Astrocyte of the cerebellum (primary cell): Measurements from ENCODE around the gene ODAD4.

Experiments
- DNase-seq: peaks from one replicate; pipeline ENCODE4 v3.0.0-alpha.2; 2011; ENCODE audit warnings: low read depth
- H3K4me3 ChIP-seq: 2 replicates; pipeline ENCODE4 v1.5.1; 2011; ENCODE audit warnings: mild to moderate bottlenecking, low read depth, low read length, moderate library complexity
- in situ Hi-C: cut with HindIII; loops from 2 replicates; pipeline ENCODE4 v1.10.0; 2017; ENCODE audit warnings: low sequenced_read_pairs
- TF ChIP-seq, protein P1 (sequence below): IDR thresholded peaks from 2 replicates; pipeline ENCODE4 v1.5.1; 2012; ENCODE audit warnings: low read length, low read depth, moderate library complexity, mild to moderate bottlenecking; ENCODE audit errors: missing control alignments

Gene ODAD4

DNA sequence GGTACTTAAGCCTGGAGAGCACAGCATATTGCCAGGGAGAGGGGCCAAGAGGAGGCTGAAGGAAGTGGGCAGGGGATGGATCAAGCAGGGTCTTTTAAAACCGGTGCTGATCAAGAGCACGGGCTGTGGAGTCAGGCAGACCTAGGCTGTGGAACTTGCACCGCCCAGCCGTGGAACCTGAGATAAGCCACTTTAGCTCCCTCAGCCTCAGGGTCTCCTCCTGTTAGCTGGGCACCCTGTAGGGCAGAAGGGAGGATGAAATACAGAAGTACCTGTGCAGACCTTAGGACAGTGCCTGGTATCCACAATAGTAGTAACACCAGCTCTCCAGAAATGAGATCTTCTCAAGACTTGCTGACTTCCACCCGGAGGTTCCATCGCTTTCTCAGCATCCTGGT is 9.3 kb downstream of the ODAD4 start:
- no peak for DNase-seq
- TF ChIP-seq, protein P1, sequence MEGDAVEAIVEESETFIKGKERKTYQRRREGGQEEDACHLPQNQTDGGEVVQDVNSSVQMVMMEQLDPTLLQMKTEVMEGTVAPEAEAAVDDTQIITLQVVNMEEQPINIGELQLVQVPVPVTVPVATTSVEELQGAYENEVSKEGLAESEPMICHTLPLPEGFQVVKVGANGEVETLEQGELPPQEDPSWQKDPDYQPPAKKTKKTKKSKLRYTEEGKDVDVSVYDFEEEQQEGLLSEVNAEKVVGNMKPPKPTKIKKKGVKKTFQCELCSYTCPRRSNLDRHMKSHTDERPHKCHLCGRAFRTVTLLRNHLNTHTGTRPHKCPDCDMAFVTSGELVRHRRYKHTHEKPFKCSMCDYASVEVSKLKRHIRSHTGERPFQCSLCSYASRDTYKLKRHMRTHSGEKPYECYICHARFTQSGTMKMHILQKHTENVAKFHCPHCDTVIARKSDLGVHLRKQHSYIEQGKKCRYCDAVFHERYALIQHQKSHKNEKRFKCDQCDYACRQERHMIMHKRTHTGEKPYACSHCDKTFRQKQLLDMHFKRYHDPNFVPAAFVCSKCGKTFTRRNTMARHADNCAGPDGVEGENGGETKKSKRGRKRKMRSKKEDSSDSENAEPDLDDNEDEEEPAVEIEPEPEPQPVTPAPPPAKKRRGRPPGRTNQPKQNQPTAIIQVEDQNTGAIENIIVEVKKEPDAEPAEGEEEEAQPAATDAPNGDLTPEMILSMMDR = no peak
- in situ Hi-C loops = no loop called here
- no peak overlapping the region for H3K4me3 ChIP-seq

DNA sequence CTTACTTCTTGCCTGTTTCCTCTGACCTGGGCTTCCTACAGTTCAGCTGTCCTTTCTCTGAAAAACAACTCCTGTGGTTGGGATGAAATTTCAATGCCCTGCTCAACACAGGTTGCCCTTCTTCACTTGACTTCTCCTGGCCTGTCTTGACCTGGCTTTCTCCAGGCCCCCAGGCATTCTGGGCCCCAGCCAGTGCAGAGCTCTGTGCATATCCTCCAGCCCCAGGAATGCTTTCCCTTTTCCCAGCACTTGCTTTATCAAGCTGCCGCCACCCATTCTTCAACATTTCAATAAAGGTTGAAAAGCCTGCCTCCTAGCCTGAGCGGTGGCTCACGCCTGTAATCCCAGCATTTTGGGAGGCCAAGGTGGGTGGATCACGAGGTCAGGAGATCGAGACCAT is 10.8 kb downstream of the ODAD4 start:
- no peak for DNase-seq
- TF ChIP-seq, protein P1 = no peak
- in situ Hi-C loops = no loop called here
- no peak overlapping the region for H3K4me3 ChIP-seq

DNA sequence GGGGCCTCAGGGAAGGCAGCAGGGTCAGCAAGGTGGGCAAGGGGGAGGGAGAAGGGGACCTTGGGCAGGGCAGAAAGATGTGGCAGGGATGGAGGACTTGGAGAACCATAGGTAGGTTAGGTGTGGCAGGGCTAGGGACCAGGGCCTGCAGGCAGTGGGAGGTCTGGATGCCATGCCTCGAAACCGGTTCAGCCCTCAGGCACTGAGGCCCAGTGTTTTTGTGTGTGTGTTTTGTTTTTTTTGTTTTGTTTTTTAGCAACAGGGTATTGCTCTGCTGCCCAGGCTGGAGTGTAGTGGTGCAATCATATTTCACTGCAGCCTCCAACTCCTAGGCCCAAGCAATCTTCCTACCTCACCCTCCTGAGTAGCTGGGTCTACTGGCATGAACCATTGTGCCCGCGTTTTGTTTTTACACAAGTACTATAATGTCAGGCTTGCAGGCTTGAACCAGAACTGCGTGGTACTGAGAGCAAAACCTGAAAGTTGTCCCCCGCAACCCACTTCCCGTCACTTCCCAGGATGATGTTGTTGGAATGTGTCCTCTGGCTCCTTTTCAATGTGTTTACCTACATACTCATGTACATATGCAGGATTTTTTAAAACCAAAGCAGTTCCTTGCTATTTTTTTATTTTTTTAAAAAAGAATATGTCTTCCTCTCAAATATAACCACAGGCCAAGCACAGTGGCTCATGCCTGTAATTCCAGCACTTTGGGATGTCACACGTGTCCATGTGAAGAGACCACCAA is 12.4 kb downstream of the ODAD4 start:
- in situ Hi-C loops = no loop called here
- no peak for DNase-seq
- TF ChIP-seq, protein P1 = no peak
- no peak overlapping the region for H3K4me3 ChIP-seq

DNA sequence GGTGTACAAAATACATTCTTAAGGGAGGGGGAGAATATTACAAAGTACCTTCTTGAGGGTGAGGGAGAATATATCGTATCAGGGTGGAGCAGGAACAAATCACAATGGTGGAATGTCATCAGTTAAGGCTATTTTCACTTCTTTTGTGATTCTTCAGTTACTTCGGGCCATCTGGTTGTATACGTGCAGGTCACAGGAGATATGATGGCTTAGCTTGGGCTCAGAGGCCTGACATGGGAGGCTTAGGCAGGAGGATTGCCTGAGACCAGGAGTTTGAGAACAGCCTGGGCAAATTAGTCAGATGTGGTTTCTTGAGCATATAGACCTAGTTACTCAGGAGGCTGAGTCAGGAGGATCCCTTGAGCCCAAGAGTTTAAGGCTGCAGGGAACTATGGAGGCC is 13.1 kb downstream of the ODAD4 start:
- no peak overlapping the region for H3K4me3 ChIP-seq
- TF ChIP-seq, protein P1 = no peak
- DNase-seq = no peak
- in situ Hi-C loops = no loop called here

DNA sequence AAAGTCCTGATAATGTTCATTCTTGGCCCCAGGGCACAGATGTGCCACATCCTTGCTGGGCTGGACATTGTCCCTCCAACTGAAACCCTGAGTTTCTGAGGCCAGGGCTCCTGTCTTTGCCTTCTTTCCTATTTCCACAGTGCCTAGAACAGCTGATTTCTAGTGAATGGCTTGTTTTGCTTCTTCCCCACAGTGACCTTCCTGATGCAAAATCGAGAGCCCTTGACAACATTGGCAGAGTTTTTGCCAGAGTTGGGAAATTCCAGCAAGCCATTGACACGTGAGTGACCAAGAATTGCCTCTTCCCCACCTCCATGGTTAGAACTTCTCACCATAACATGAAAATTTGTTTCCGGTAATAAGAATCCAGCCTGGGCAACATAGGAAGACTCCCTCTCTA is 14.5 kb downstream of the ODAD4 start:
- in situ Hi-C loops = no loop called here
- DNase-seq = no peak
- TF ChIP-seq, protein P1 = no peak
- no peak overlapping the region for H3K4me3 ChIP-seq

DNA sequence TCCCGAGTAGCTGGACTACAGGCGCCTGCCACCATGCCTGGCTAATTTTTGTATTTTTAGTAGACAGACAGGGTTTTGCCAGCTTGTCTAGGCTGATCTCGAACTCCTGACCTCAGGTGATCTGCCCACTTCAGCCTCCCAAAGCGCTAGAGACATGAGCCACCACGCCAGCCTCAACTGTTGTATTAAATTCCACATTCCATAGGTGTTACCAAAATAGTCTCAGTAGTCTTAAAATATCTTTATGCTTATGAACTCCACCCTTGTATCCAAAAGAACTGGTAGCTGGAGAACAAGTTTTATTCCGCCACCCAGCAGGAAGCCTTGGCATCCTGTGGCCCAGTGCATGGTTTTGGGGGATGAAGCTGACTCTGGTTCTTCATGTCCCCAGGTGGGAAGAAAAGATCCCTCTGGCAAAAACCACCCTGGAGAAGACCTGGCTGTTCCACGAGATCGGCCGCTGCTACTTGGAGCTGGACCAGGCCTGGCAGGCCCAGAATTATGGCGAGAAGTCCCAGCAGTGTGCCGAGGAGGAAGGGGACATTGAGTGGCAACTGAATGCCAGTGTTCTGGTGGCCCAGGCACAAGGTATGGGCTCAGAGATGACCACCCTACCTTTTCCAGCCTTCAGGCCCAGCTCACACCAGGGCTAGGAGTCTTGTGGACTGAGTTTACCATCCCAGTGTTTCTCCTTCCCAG is 18.5 kb downstream of the ODAD4 start:
- in situ Hi-C loops = no loop called here
- no peak for DNase-seq
- H3K4me3 ChIP-seq = no peak overlapping the region
- TF ChIP-seq, protein P1 = no peak
